Astrocyte (in vitro differentiated cells and primary cell): ENCODE measurements around the gene PRRT4. TPM values are rescaled to one million over a fixed set of nuclear protein-coding genes. Genes with fewer than 3 reads are reported as not detected.

Experiments
- DNase-seq: peaks from one replicate; pipeline ENCODE4 v3.0.0-alpha.2; 2010; ENCODE audit warnings: low read depth
- FAIRE-seq: peaks from 2 replicates; lab custom pipeline; 2011; peaks lifted over from hg19 to GRCh38; lab: Jason Lieb, UNC
- H2AFZ ChIP-seq: 2 replicates; pipeline ENCODE4 v1.6.0; 2012; ENCODE audit warnings: low read depth, low read length, inconsistent platforms
- H3K27ac ChIP-seq: 2 replicates; pipeline ENCODE4 v1.5.1; 2011; ENCODE audit warnings: low read depth, low read length, inconsistent platforms
- H3K27me3 ChIP-seq: 2 replicates; pipeline ENCODE4 v1.6.0; 2011; ENCODE audit warnings: low read length, inconsistent platforms; ENCODE audit not compliant: insufficient read depth
- H3K36me3 ChIP-seq: 2 replicates; pipeline ENCODE4 v1.5.1; 2011; ENCODE audit warnings: low read length, inconsistent platforms; ENCODE audit not compliant: insufficient read depth
- H3K4me1 ChIP-seq: 2 replicates; pipeline ENCODE4 v1.5.1; 2011; ENCODE audit warnings: low read length, inconsistent platforms; ENCODE audit not compliant: insufficient read depth
- H3K4me2 ChIP-seq: 2 replicates; pipeline ENCODE4 v1.6.0; 2012; ENCODE audit warnings: low read length, inconsistent platforms
- H3K4me3 ChIP-seq: 2 replicates; pipeline ENCODE4 v1.5.1; 2011; ENCODE audit warnings: low read depth, mild to moderate bottlenecking, low read length, inconsistent platforms; ENCODE audit not compliant: insufficient read depth
- H3K79me2 ChIP-seq: 2 replicates; pipeline ENCODE4 v1.6.0; 2012; ENCODE audit warnings: mild to moderate bottlenecking, low read length, inconsistent platforms; ENCODE audit not compliant: insufficient read depth
- H3K9ac ChIP-seq: 2 replicates; pipeline ENCODE4 v1.6.0; 2012; ENCODE audit warnings: mild to moderate bottlenecking, low read length, inconsistent platforms
- H3K9me3 ChIP-seq: 2 replicates; pipeline ENCODE4 v1.5.1; 2012; ENCODE audit warnings: low read depth, mild to moderate bottlenecking, low read length, inconsistent platforms; ENCODE audit not compliant: insufficient read depth
- H4K20me1 ChIP-seq: 2 replicates; pipeline ENCODE4 v1.6.0; 2012; ENCODE audit warnings: low read length, inconsistent platforms; ENCODE audit not compliant: insufficient read depth
- H3K27ac Mint-ChIP-seq: one replicate; pipeline ENCODE4 v1.8.0; 2021; ENCODE audit warnings: mild to moderate bottlenecking, mixed read lengths; ENCODE audit not compliant: unreplicated experiment
- H3K27me3 Mint-ChIP-seq: one replicate; pipeline ENCODE4 v1.8.0; 2021; ENCODE audit warnings: low read depth, mixed read lengths; ENCODE audit not compliant: unreplicated experiment
- H3K36me3 Mint-ChIP-seq: one replicate; pipeline ENCODE4 v1.8.0; 2021; ENCODE audit warnings: low read depth, mixed read lengths; ENCODE audit not compliant: unreplicated experiment
- H3K4me1 Mint-ChIP-seq: one replicate; pipeline ENCODE4 v1.8.0; 2021; ENCODE audit warnings: low read depth, mixed read lengths; ENCODE audit not compliant: unreplicated experiment
- H3K4me3 Mint-ChIP-seq: one replicate; pipeline ENCODE4 v1.8.0; 2021; ENCODE audit warnings: mild to moderate bottlenecking, moderate library complexity, mixed read lengths; ENCODE audit not compliant: unreplicated experiment
- H3K9me3 Mint-ChIP-seq: one replicate; pipeline ENCODE4 v1.8.0; 2021; ENCODE audit warnings: mild to moderate bottlenecking, mixed read lengths; ENCODE audit not compliant: unreplicated experiment
- EZH2 ChIP-seq: IDR thresholded peaks from 2 replicates; pipeline ENCODE4 v1.6.1; 2012; ENCODE audit warnings: mild to moderate bottlenecking, low read length, inconsistent platforms; ENCODE audit not compliant: insufficient read depth
- total RNA-seq: library from RNA; stranded (reverse); gene quantifications from 2 replicates; pipeline ENCODE4 v1.2.1, GENCODE V29; 2021
- TF ChIP-seq, protein P1 (sequence below): IDR thresholded peaks from 2 replicates; pipeline ENCODE4 v1.5.1; 2011; ENCODE audit warnings: low read depth, mild to moderate bottlenecking, inconsistent platforms, low read length, moderate library complexity; ENCODE audit not compliant: insufficient read depth

The PRRT4 gene
- total RNA-seq, 1 donor from 2014 or later: 0.93 TPM

DNA sequence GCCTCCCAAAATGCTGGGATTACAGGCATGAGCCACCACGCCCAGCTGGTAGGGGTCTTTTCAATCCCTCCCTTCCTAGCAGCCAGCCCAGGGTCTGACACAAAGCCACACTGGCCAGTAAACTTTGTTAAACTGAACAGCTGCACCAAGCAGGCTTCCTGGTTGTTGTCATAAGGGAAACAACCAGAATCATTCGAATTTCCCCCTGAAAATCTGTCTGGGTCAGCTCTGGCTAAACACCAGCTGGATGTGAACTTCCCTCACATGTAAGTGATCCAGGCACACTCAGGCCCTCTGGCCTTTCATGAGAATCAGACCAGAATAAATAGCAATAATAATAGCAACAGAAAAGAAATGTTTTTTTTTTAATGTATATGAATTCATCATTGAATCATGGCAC lies 40.9 kb upstream of the PRRT4 start:
- H3K4me2 ChIP-seq: no peak overlapping the region
- peaks cover 24% of the 10 kb centered on the region for H3K27me3 Mint-ChIP-seq
- peaks cover 7% of the 10 kb centered on the region for H3K4me1 Mint-ChIP-seq
- peaks cover 9% of the 10 kb centered on the region for H3K36me3 Mint-ChIP-seq
- H2AFZ ChIP-seq: no peak overlapping the region
- H3K9me3 ChIP-seq: no peaks in the 10 kb centered on the region
- no peak for FAIRE-seq
- no peak overlapping the region for H3K27ac ChIP-seq
- H3K27me3 ChIP-seq: no peaks in the 10 kb centered on the region
- no peaks in the 10 kb centered on the region for H3K9me3 Mint-ChIP-seq
- H3K79me2 ChIP-seq: peaks cover 27% of the 10 kb centered on the region
- H3K4me1 ChIP-seq: peaks cover 13% of the 10 kb centered on the region
- no peak overlapping the region for H3K4me3 ChIP-seq
- no peak for DNase-seq
- H3K36me3 ChIP-seq: peaks cover 21% of the 10 kb centered on the region
- no peak overlapping the region for H3K9ac ChIP-seq
- H3K4me3 Mint-ChIP-seq: no peak overlapping the region
- H3K27ac Mint-ChIP-seq: no peak overlapping the region
- TF ChIP-seq, protein P1, sequence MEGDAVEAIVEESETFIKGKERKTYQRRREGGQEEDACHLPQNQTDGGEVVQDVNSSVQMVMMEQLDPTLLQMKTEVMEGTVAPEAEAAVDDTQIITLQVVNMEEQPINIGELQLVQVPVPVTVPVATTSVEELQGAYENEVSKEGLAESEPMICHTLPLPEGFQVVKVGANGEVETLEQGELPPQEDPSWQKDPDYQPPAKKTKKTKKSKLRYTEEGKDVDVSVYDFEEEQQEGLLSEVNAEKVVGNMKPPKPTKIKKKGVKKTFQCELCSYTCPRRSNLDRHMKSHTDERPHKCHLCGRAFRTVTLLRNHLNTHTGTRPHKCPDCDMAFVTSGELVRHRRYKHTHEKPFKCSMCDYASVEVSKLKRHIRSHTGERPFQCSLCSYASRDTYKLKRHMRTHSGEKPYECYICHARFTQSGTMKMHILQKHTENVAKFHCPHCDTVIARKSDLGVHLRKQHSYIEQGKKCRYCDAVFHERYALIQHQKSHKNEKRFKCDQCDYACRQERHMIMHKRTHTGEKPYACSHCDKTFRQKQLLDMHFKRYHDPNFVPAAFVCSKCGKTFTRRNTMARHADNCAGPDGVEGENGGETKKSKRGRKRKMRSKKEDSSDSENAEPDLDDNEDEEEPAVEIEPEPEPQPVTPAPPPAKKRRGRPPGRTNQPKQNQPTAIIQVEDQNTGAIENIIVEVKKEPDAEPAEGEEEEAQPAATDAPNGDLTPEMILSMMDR: no peak
- TF ChIP-seq EZH2: no peak
- peaks cover 63% of the 10 kb centered on the region for H4K20me1 ChIP-seq

DNA sequence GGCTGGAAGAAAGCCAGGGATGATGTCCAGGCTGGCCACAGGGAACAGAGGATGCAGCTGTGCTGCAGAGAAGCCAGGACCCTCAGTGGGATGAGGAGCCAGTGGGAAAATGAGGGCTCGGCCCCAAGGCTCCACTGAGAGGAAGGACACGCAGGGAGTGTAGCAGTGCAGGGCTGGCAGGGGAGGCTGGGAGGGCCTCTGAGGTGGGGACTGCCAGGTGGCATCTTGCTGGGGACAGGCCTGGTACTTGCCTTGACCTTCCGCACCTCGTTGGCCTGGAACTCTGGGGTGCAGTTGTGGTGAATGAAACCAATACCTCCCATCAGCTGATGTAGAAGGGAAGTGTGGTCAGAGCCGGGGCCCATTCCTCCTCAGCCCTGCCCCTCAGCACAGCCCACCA lies 39.1 kb upstream of the PRRT4 start:
- no peak overlapping the region for H3K27ac Mint-ChIP-seq
- H4K20me1 ChIP-seq: peaks cover 59% of the 10 kb centered on the region
- H3K9ac ChIP-seq: no peak overlapping the region
- H3K27me3 ChIP-seq: no peaks in the 10 kb centered on the region
- no peaks in the 10 kb centered on the region for H3K9me3 Mint-ChIP-seq
- peaks cover 13% of the 10 kb centered on the region for H3K27me3 Mint-ChIP-seq
- H3K36me3 ChIP-seq: peaks cover 29% of the 10 kb centered on the region
- FAIRE-seq (no peak), DNase-seq (no peak)
- no peaks in the 10 kb centered on the region for H3K9me3 ChIP-seq
- no peak overlapping the region for H3K4me3 ChIP-seq
- H3K4me3 Mint-ChIP-seq: no peak overlapping the region
- H3K27ac ChIP-seq: no peak overlapping the region
- H3K79me2 ChIP-seq: peaks cover 27% of the 10 kb centered on the region
- no peak overlapping the region for H3K4me2 ChIP-seq
- H3K4me1 Mint-ChIP-seq: peaks cover 7% of the 10 kb centered on the region
- no peak overlapping the region for H2AFZ ChIP-seq
- peaks cover 13% of the 10 kb centered on the region for H3K36me3 Mint-ChIP-seq
- TF ChIP-seq EZH2: no peak
- TF ChIP-seq, protein P1: no peak
- peaks cover 13% of the 10 kb centered on the region for H3K4me1 ChIP-seq

DNA sequence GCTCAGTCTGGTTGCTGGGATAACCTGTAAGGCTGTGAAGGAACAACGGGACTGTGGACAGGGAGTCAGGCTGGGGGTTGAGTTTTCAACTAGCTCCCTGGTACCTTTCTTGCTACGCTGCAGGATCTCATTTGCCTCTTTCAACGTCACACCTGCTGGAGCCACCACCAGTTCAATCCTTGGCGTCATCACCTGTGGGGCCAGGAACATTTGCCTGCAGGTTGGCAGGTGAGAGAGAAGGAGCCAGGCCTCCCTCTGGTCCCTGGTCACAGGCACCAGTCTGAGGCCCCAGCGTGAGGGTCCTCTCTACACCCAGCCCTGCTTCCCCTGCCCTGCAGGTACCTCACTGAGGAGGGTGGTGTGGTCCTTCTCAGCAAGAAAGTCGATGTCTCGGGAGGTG lies 38.5 kb upstream of the PRRT4 start:
- no peak for TF ChIP-seq EZH2
- TF ChIP-seq, protein P1: no peak
- Histone ChIP-seq H3K27me3 (no peaks in the 10 kb centered on the region), H3K9ac (no peak overlapping the region), H3K79me2 (peaks cover 21% of the 10 kb centered on the region), H4K20me1 (peaks cover 59% of the 10 kb centered on the region), H3K9me3 (no peaks in the 10 kb centered on the region), H3K4me1 (peaks cover 12% of the 10 kb centered on the region), H3K4me2 (no peak overlapping the region), H3K27ac (no peak overlapping the region), H2AFZ (no peak overlapping the region), H3K36me3 (peaks cover 29% of the 10 kb centered on the region), H3K4me3 (no peak overlapping the region)
- Mint-ChIP-seq H3K27me3 (peaks cover 13% of the 10 kb centered on the region), H3K36me3 (peaks cover 13% of the 10 kb centered on the region), H3K4me3 (no peak overlapping the region), H3K27ac (no peak overlapping the region), H3K4me1 (peaks cover 7% of the 10 kb centered on the region), H3K9me3 (no peaks in the 10 kb centered on the region)
- DNase-seq (no peak), FAIRE-seq (no peak)
